Right lobe of liver (tissue), 6 donors: ENCODE measurements around the gene FMN1. TPM values are rescaled to one million over a fixed set of nuclear protein-coding genes. Genes with fewer than 3 reads are reported as not detected.

Source experiments
- ATAC-seq, 4 donors: fragments of 200-7000 bp; cut with Tn5 transposase; one replicate each; pipeline ENCODE4 v1.9.1; 2020; ENCODE audit warnings: mild to moderate bottlenecking in 4 of 4, moderate library complexity in 4 of 4
- DNase-seq, 3 donors: peaks; one replicate each; pipeline ENCODE4 v3.0.0-alpha.2; 2020
- H3K27ac ChIP-seq, 3 donors: fragments of 200-600 bp; one replicate each; pipeline ENCODE4 v1.8.0; 2022
- H3K27me3 ChIP-seq, 2 donors: fragments of 200-600 bp; one replicate each; pipeline ENCODE4 v1.8.0; 2022
- H3K36me3 ChIP-seq, 4 donors: fragments of 200-600 bp; sonication (generic) in 1 of 4; one replicate each; pipeline versions ENCODE4 v1.5.1 to v1.8.0; 2017 to 2022; ENCODE audit warnings: control low read depth in 1 of 4
- H3K4me1 ChIP-seq, 4 donors: fragments of 200-600 bp; sonication (generic) in 1 of 4; one replicate each; pipeline versions ENCODE4 v1.5.1 to v1.8.0; 2017 to 2022; ENCODE audit warnings: control low read depth in 1 of 4
- H3K4me3 ChIP-seq, 3 donors: fragments of 200-600 bp; one replicate each; pipeline ENCODE4 v1.8.0; 2022
- H3K9me3 ChIP-seq, 4 donors: fragments of 200-600 bp; sonication (generic) in 1 of 4; one replicate each; pipeline versions ENCODE4 v1.5.1 to v1.8.0; 2017 to 2022; ENCODE audit warnings: control low read depth in 1 of 4
- POLR2A ChIP-seq: fragments of 450-650 bp; IDR thresholded peaks from one replicate; pipeline ENCODE4 v1.6.1; 2017; ENCODE audit warnings: antibody characterized with exemption, mild to moderate bottlenecking
- WGBS: methylation state at CpG from one replicate; pipeline ENCODE4 v1.1.6; 2018; ENCODE audit warnings: low coverage, low lambda C conversion rate; ENCODE audit not compliant: insufficient coverage; ENCODE audit errors: missing lambda C conversion rate; 5-methylcytosine and 5-hydroxymethylcytosine counted together
- intact Hi-C, 2 donors: fragments of 100-400 bp; cut with DNase I; formaldehyde crosslinking; loops; one replicate each; pipeline versions ENCODE4 v1.11.2 to v1.14.1; 2022
- total RNA-seq, 6 experiments: library from RNA; depleted of rRNA in 2 of 6; stranded (reverse); fragments of >200 nt in 2 of 6; fragmentation: NEBNext Ultra II Directional in 3 of 6; extraction: Animal tissue kit (Norgen Biotek cat#: 25700) in 3 of 6; gene quantifications; one replicate each; pipeline versions ENCODE4 v1.1.0 to v1.2.4, GENCODE V29; 2016 to 2023
- TF ChIP-seq, protein P1 (sequence below), 4 donors: fragments of 200-600 bp in 3 of 4; fragments of 450-650 bp in 1 of 4; IDR thresholded peaks; one replicate each; pipeline versions ENCODE4 v1.5.1 to v1.8.0; 2016 to 2022; ENCODE audit warnings: antibody characterized with exemption in 4 of 4, mild to moderate bottlenecking in 2 of 4
- donor health status: DM: no; HTN: yes; CAD: no.
- donor health status: DM: no; HTN: no; CAD: no.
- donor health status: DM: no; HTN: no; CAD: no.
- donor health status: DM: no; HTN: yes; CAD: no.
- donor health status: DM: no; HTN: yes; CAD: no.

Gene FMN1
- total RNA-seq, 6 experiments from 2014 or later, result 1.1 to 6.8 (median 3.1) TPM

DNA sequence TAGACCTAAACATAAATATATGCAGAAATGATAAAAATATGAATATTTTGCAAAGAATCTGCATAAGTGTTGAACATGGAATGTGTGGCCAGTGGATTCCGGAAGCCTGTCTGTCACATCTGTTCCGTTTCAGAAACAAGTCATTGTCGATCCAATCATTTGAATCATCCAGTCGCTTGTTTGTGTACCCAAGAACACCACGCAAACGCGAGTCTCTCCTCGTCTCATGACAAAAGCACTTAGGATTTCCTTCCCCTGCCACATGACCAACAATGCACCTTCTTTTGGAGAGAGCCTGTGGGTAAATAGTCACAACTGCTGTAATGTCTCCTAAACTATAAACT lies 80.2 kb downstream of the FMN1 start:
- Histone ChIP-seq H3K4me3 (no peak overlapping the region), H3K27me3 (no peaks in the 10 kb centered on the region), H3K9me3 (no peaks in the 10 kb centered on the region), H3K27ac (no peak overlapping the region), H3K4me1 (no peaks in the 10 kb centered on the region), H3K36me3 (no peaks in the 10 kb centered on the region)
- ATAC-seq (no peak), DNase-seq (no peak)
- intact Hi-C loops, result no loop called here
- 78% methylated on average over 6 of the region's 8 CpGs for WGBS
- no peak for TF ChIP-seq POLR2A
- TF ChIP-seq, protein P1, sequence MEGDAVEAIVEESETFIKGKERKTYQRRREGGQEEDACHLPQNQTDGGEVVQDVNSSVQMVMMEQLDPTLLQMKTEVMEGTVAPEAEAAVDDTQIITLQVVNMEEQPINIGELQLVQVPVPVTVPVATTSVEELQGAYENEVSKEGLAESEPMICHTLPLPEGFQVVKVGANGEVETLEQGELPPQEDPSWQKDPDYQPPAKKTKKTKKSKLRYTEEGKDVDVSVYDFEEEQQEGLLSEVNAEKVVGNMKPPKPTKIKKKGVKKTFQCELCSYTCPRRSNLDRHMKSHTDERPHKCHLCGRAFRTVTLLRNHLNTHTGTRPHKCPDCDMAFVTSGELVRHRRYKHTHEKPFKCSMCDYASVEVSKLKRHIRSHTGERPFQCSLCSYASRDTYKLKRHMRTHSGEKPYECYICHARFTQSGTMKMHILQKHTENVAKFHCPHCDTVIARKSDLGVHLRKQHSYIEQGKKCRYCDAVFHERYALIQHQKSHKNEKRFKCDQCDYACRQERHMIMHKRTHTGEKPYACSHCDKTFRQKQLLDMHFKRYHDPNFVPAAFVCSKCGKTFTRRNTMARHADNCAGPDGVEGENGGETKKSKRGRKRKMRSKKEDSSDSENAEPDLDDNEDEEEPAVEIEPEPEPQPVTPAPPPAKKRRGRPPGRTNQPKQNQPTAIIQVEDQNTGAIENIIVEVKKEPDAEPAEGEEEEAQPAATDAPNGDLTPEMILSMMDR (IDR thresholded peaks at IDR 0.05), result no peak

GRCh38 chr15:33113666-33114373 lies 80.7 kb downstream of the FMN1 start:
- ATAC-seq (no peak), DNase-seq (no peak)
- Histone ChIP-seq H3K27ac (no peak overlapping the region), H3K4me1 (no peaks in the 10 kb centered on the region), H3K9me3 (no peaks in the 10 kb centered on the region), H3K36me3 (no peaks in the 10 kb centered on the region), H3K4me3 (no peak overlapping the region), H3K27me3 (no peaks in the 10 kb centered on the region)
- intact Hi-C loops, result no loop called here
- 56% methylated on average over 5 of the region's 7 CpGs for WGBS
- TF ChIP-seq, protein P1 (IDR thresholded peaks at IDR 0.05), result no peak
- no peak for TF ChIP-seq POLR2A

DNA sequence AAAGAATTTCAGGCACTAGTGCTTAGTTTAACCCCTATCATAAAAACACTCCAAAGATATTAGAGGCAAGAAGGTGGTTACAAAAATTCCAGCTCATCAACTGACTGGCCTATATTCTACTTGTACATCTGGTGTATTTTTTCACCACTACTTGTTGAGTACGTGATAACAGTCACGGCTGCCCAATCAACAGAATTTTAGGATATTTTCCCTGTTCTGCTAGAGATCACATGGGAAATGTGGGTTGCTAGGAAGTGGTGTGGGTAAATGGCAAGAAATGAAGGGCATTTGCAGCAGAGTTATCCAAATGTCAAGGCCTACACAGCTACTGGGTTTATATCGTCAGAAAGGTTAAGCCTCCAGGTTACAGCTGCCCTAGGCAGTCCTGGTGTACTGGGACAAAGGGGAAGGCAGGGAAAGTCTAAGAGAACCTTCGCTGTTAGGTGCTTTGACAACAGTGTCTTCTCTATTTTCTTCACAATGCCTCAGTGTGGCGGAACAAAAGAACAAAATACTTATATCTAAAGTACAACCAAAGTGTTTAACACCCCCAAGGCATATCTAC lies 81.9 kb downstream of the FMN1 start:
- no peaks in the 10 kb centered on the region for H3K36me3 ChIP-seq

DNA sequence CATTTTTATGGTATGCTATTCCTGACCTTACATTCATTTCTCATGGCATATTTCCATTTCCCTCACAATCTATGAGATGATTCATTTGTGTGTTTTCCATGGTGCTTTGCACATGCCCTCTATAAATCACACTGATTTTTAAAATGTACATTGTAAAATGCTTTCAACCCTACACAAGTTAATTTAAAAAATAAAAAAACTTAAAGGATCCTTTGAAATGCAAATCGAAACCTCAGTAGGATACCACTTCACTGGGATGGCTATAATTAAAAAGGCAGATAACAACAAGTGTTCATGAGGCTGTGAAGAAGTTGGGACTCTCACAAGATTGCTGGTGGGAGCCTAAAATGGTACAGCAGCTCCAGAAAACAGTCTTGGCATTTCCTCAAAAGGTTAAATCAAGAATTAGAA lies 83.5 kb downstream of the FMN1 start:
- ATAC-seq (no peak), DNase-seq (no peak)
- Histone ChIP-seq H3K4me1 (no peaks in the 10 kb centered on the region), H3K9me3 (no peaks in the 10 kb centered on the region), H3K36me3 (no peaks in the 10 kb centered on the region), H3K27ac (no peak overlapping the region), H3K4me3 (no peak overlapping the region), H3K27me3 (no peaks in the 10 kb centered on the region)
- WGBS, result 11% methylated on average over 1 of the region's 1 CpG
- no peak for TF ChIP-seq POLR2A
- TF ChIP-seq, protein P1 (IDR thresholded peaks at IDR 0.05), result no peak
- intact Hi-C loops, result no loop called here

More for the DNA sequence above, 81.9 kb downstream of the FMN1 start:
- Histone ChIP-seq H3K27ac (no peak overlapping the region), H3K9me3 (no peaks in the 10 kb centered on the region), H3K4me3 (no peak overlapping the region), H3K4me1 (no peaks in the 10 kb centered on the region), H3K27me3 (no peaks in the 10 kb centered on the region)
- no peak for ATAC-seq
- WGBS, result 67% methylated on average over 3 of the region's 5 CpGs
- no peak for TF ChIP-seq POLR2A
- TF ChIP-seq, protein P1 (IDR thresholded peaks at IDR 0.05), result no peak
- no peak for DNase-seq
- intact Hi-C loops, result no loop called here
